Measurements from ENCODE around the gene PRSS35. TPM values are rescaled to one million over a fixed set of nuclear protein-coding genes. Genes with fewer than 3 reads are reported as not detected.
"Not testable (repeated sequence)": the region's sequence is repeated elsewhere in the genome, so short reads cannot be mapped to it uniquely, and the experiment has no call there.

PRSS35 gene
- total and polyA plus RNA-seq, 2 donors (not counting 1 experiment from before 2014, with no cell fraction given) = 4.1 to 6.8 TPM

- no peak for DNase-seq (ENCODE audit: low read depth in 2 of 2)
- Histone ChIP-seq H3K27ac (ENCODE audit: insufficient read depth, low read length) (no peak overlapping the region), H3K4me3 (replicated peaks in 1 of 4; ENCODE audit: control extremely low read depth in 1 of 4, insufficient read depth in 1 of 4, low read depth in 3 of 4, low read length in 4 of 4) (no peak overlapping the region), H3K27me3 (ENCODE audit: control insufficient read depth, insufficient read depth, low read length) (no peaks in the 10 kb centered on the region), H3K9me3 (ENCODE audit: control insufficient read depth, insufficient read depth, low read depth, low read length) (no peaks in the 10 kb centered on the region), H3K36me3 (ENCODE audit: control insufficient read depth, insufficient read depth, low read length) (no peaks in the 10 kb centered on the region), H2AFZ (ENCODE audit: low read length) (no peak overlapping the region), H3K9ac (ENCODE audit: insufficient read depth, low read length) (no peak overlapping the region), H3K79me2 (ENCODE audit: control insufficient read depth, insufficient read depth, low read length) (no peaks in the 10 kb centered on the region), H4K20me1 (ENCODE audit: control insufficient read depth, extremely low read depth, insufficient read depth, low read length) (no peaks in the 10 kb centered on the region), H3K4me2 (ENCODE audit: extremely low read depth, insufficient read depth, low read length) (no peak overlapping the region), H3K4me1 (ENCODE audit: control insufficient read depth, extremely low read depth, insufficient read depth, low read length) (no peaks in the 10 kb centered on the region)
- TF ChIP-seq EZH2 (IDR thresholded peaks at IDR 0.05; ENCODE audit: low read length, missing control alignments) = no peak
Measured at GRCh38 chr6:83480470-83480869, 31.9 kb upstream of the PRSS35 start.

GRCh38 chr6:83481938-83482337 lies 30.4 kb upstream of the PRSS35 start:
- not testable (repeated sequence) for H3K4me3 ChIP-seq (replicated peaks in 1 of 4; ENCODE audit: control extremely low read depth in 1 of 4, insufficient read depth in 1 of 4, low read depth in 3 of 4, low read length in 4 of 4); H3K4me1 ChIP-seq (ENCODE audit: control insufficient read depth, extremely low read depth, insufficient read depth, low read length); H3K9ac ChIP-seq (ENCODE audit: insufficient read depth, low read length); H2AFZ ChIP-seq (ENCODE audit: low read length); H3K27me3 ChIP-seq (ENCODE audit: control insufficient read depth, insufficient read depth, low read length); H3K36me3 ChIP-seq (ENCODE audit: control insufficient read depth, insufficient read depth, low read length); DNase-seq (ENCODE audit: low read depth in 2 of 2); H3K9me3 ChIP-seq (ENCODE audit: control insufficient read depth, insufficient read depth, low read depth, low read length); H4K20me1 ChIP-seq (ENCODE audit: control insufficient read depth, extremely low read depth, insufficient read depth, low read length); H3K4me2 ChIP-seq (ENCODE audit: extremely low read depth, insufficient read depth, low read length); H3K79me2 ChIP-seq (ENCODE audit: control insufficient read depth, insufficient read depth, low read length); H3K27ac ChIP-seq (ENCODE audit: insufficient read depth, low read length)

GRCh38 chr6:83488448-83488847 lies 23.9 kb upstream of the PRSS35 start:
- Histone ChIP-seq H3K79me2 (ENCODE audit: control insufficient read depth, insufficient read depth, low read length) (no peaks in the 10 kb centered on the region), H3K27ac (ENCODE audit: insufficient read depth, low read length) (no peak overlapping the region), H3K27me3 (ENCODE audit: control insufficient read depth, insufficient read depth, low read length) (no peaks in the 10 kb centered on the region), H3K4me2 (ENCODE audit: extremely low read depth, insufficient read depth, low read length) (no peak overlapping the region), H3K4me3 (replicated peaks in 1 of 4; ENCODE audit: control extremely low read depth in 1 of 4, insufficient read depth in 1 of 4, low read depth in 3 of 4, low read length in 4 of 4) (no peak overlapping the region), H3K9ac (ENCODE audit: insufficient read depth, low read length) (no peak overlapping the region), H3K36me3 (ENCODE audit: control insufficient read depth, insufficient read depth, low read length) (no peaks in the 10 kb centered on the region), H3K4me1 (ENCODE audit: control insufficient read depth, extremely low read depth, insufficient read depth, low read length) (no peaks in the 10 kb centered on the region), H3K9me3 (ENCODE audit: control insufficient read depth, insufficient read depth, low read depth, low read length) (no peaks in the 10 kb centered on the region), H2AFZ (ENCODE audit: low read length) (no peak overlapping the region), H4K20me1 (ENCODE audit: control insufficient read depth, extremely low read depth, insufficient read depth, low read length) (no peaks in the 10 kb centered on the region)
- TF ChIP-seq CTCF (conservative IDR thresholded peaks at IDR 0.05 in 1 of 2, IDR thresholded peaks at IDR 0.05 in 1 of 2; ENCODE audit: low read depth in 1 of 2, low read length in 2 of 2) (no peak), EZH2 (IDR thresholded peaks at IDR 0.05; ENCODE audit: low read length, missing control alignments) (no peak)
- no peak for DNase-seq (ENCODE audit: low read depth in 2 of 2)

- no peak overlapping the region for H3K9ac ChIP-seq (ENCODE audit: insufficient read depth, low read length)
- no peak overlapping the region for H3K4me3 ChIP-seq (replicated peaks in 1 of 4; ENCODE audit: control extremely low read depth in 1 of 4, insufficient read depth in 1 of 4, low read depth in 3 of 4, low read length in 4 of 4)
- DNase-seq (ENCODE audit: low read depth in 2 of 2) = no peak
- H3K36me3 ChIP-seq (ENCODE audit: control insufficient read depth, insufficient read depth, low read length) = no peaks in the 10 kb centered on the region
- H3K79me2 ChIP-seq (ENCODE audit: control insufficient read depth, insufficient read depth, low read length) = no peaks in the 10 kb centered on the region
- H3K27me3 ChIP-seq (ENCODE audit: control insufficient read depth, insufficient read depth, low read length) = no peaks in the 10 kb centered on the region
- no peak overlapping the region for H3K4me2 ChIP-seq (ENCODE audit: extremely low read depth, insufficient read depth, low read length)
- H3K27ac ChIP-seq (ENCODE audit: insufficient read depth, low read length) = no peak overlapping the region
- no peak for TF ChIP-seq CTCF (conservative IDR thresholded peaks at IDR 0.05 in 1 of 2, IDR thresholded peaks at IDR 0.05 in 1 of 2; ENCODE audit: low read depth in 1 of 2, low read length in 2 of 2)
- no peak for TF ChIP-seq EZH2 (IDR thresholded peaks at IDR 0.05; ENCODE audit: low read length, missing control alignments)
- H2AFZ ChIP-seq (ENCODE audit: low read length) = no peak overlapping the region
- H4K20me1 ChIP-seq (ENCODE audit: control insufficient read depth, extremely low read depth, insufficient read depth, low read length) = no peaks in the 10 kb centered on the region
- no peaks in the 10 kb centered on the region for H3K4me1 ChIP-seq (ENCODE audit: control insufficient read depth, extremely low read depth, insufficient read depth, low read length)
- no peaks in the 10 kb centered on the region for H3K9me3 ChIP-seq (ENCODE audit: control insufficient read depth, insufficient read depth, low read depth, low read length)
Measured at GRCh38 chr6:83488861-83489260, 23.5 kb upstream of the PRSS35 start.

Data from fibroblast of lung (primary cell).